Ishikawa (cell line): ENCODE data around the gene P2RY2.

Experiments used
- CEBPB ChIP-seq: IDR thresholded peaks from 2 replicates; pipeline ENCODE4 v1.6.1; 2012
- CREB1 ChIP-seq: IDR thresholded peaks from 2 replicates; pipeline ENCODE4 v1.6.1; 2012; ENCODE audit warnings: low read depth
- EGR1 ChIP-seq: IDR thresholded peaks from 2 replicates; pipeline ENCODE4 v1.6.1; 2012
- NFIC ChIP-seq: IDR thresholded peaks from 2 replicates; pipeline ENCODE4 v1.6.1; 2012
- RAD21 ChIP-seq: IDR thresholded peaks from 2 replicates; pipeline ENCODE4 v1.6.1; 2012; ENCODE audit warnings: low read depth
- TCF12 ChIP-seq: IDR thresholded peaks from 2 replicates; pipeline ENCODE4 v1.6.1; 2012; ENCODE audit warnings: low read depth
- YY1 ChIP-seq: IDR thresholded peaks from 2 replicates; pipeline ENCODE4 v1.6.1; 2012; ENCODE audit warnings: low read depth
- ZBTB7A ChIP-seq: IDR thresholded peaks from 2 replicates; pipeline ENCODE4 v1.6.1; 2012; ENCODE audit warnings: low read depth
- TF ChIP-seq, protein P1 (sequence below): IDR thresholded peaks from 2 replicates; pipeline ENCODE4 v1.6.1; 2012; ENCODE audit warnings: low read depth, mild to moderate bottlenecking

DNA sequence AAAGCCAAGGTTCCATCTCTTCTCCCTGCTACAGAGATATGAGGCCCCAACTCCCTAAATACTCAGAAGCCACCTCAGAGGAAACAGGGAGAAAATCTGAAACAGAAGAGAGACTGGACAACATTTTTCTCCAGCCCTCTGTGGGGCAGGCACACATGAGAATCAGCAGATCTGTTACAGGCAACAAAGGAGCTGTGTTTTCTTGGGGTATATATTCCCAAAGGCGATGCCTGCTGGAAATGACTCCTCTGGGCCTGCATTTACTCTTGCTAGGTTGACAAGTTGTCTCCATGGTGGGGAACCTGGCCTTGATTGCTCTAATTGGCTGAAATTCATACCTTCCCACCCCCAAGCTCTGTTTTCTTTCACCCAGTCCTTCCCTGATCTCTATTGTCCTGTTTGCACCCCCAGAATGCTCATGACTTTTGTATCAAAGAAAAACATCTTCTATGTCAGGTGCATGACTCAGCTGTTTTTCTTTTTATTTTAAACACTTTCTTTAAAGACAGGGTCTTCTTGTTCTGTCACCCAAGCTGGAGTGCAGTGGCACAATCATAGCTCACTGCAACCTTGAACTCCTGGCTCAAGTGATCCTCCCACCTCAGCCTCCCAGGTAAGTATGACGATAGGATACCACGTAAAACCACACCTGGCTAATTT lies 30.6 kb downstream of the P2RY2 start:
- no peak for TF ChIP-seq NFIC
- TF ChIP-seq EGR1, result no peak
- TF ChIP-seq CREB1, result no peak
- TF ChIP-seq CEBPB, result no peak
- TF ChIP-seq, protein P1, sequence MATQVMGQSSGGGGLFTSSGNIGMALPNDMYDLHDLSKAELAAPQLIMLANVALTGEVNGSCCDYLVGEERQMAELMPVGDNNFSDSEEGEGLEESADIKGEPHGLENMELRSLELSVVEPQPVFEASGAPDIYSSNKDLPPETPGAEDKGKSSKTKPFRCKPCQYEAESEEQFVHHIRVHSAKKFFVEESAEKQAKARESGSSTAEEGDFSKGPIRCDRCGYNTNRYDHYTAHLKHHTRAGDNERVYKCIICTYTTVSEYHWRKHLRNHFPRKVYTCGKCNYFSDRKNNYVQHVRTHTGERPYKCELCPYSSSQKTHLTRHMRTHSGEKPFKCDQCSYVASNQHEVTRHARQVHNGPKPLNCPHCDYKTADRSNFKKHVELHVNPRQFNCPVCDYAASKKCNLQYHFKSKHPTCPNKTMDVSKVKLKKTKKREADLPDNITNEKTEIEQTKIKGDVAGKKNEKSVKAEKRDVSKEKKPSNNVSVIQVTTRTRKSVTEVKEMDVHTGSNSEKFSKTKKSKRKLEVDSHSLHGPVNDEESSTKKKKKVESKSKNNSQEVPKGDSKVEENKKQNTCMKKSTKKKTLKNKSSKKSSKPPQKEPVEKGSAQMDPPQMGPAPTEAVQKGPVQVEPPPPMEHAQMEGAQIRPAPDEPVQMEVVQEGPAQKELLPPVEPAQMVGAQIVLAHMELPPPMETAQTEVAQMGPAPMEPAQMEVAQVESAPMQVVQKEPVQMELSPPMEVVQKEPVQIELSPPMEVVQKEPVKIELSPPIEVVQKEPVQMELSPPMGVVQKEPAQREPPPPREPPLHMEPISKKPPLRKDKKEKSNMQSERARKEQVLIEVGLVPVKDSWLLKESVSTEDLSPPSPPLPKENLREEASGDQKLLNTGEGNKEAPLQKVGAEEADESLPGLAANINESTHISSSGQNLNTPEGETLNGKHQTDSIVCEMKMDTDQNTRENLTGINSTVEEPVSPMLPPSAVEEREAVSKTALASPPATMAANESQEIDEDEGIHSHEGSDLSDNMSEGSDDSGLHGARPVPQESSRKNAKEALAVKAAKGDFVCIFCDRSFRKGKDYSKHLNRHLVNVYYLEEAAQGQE, result no peak
- TF ChIP-seq ZBTB7A, result no peak
- no peak for TF ChIP-seq RAD21
- no peak for TF ChIP-seq YY1
- no peak for TF ChIP-seq TCF12
